ENCODE measurements around the gene TGM6.
"Not testable (repeated sequence)": the region's sequence is repeated elsewhere in the genome, so short reads cannot be mapped to it uniquely, and the experiment has no call there.

DNA sequence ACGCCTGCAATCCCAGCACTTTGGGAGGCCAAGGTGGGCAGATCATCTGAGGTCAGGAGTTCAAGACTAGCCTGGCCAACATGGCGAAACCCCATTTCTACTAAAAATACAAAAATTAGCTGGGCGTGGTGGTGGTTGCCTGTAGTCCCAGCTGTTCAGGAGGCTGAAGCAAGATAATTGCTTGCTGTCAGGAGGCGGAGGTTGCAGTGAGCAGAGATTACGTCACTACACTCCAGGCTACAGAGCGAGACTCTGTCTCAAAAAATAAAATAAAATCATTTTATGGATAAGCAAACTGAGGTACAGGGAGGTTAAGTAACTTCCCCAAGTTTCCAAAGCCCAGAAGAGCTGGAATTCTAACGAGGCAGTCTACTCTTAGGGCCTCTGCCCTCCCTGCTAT lies 26.7 kb downstream of the TGM6 start:
- TF ChIP-seq CTCF, POLR2A (IDR thresholded peaks at IDR 0.05): not testable (repeated sequence)

All from breast epithelium (tissue), 3 donors.